ENCODE measurements around the gene CCDC47. TPM values are rescaled to one million over a fixed set of nuclear protein-coding genes. Genes with fewer than 3 reads are reported as not detected.

Gene CCDC47
- total RNA-seq, 1 donor from 2014 or later: 56.4 TPM

GRCh38 chr17:63766754-63767153 is 6.6 kb downstream of the CCDC47 start:
- Mint-ChIP-seq H3K4me3 (ENCODE audit: unreplicated experiment) (no peak overlapping the region), H3K27ac (ENCODE audit: unreplicated experiment) (peak overlapping the region; percentile 15), H3K36me3 (ENCODE audit: unreplicated experiment) (peaks cover 4% of the 10 kb centered on the region), H3K9me3 (ENCODE audit: unreplicated experiment) (no peaks in the 10 kb centered on the region), H3K27me3 (ENCODE audit: unreplicated experiment) (no peaks in the 10 kb centered on the region), H3K4me1 (ENCODE audit: low read depth, unreplicated experiment) (peaks cover 4% of the 10 kb centered on the region)
- DNase-seq: no peak
- TF ChIP-seq CTCF (IDR thresholded peaks at IDR 0.05; ENCODE audit: partially characterized antibody, unreplicated experiment): no peak

GRCh38 chr17:63764716-63765115 is 8.7 kb downstream of the CCDC47 start:
- DNase-seq: no peak
- H3K27me3 Mint-ChIP-seq (ENCODE audit: unreplicated experiment): no peaks in the 10 kb centered on the region
- TF ChIP-seq CTCF (IDR thresholded peaks at IDR 0.05; ENCODE audit: partially characterized antibody, unreplicated experiment): no peak
- H3K4me1 Mint-ChIP-seq (ENCODE audit: low read depth, unreplicated experiment): peaks cover 4% of the 10 kb centered on the region
- no peak overlapping the region for H3K4me3 Mint-ChIP-seq (ENCODE audit: unreplicated experiment)
- H3K36me3 Mint-ChIP-seq (ENCODE audit: unreplicated experiment): peaks cover 4% of the 10 kb centered on the region
- no peak overlapping the region for H3K27ac Mint-ChIP-seq (ENCODE audit: unreplicated experiment)
- H3K9me3 Mint-ChIP-seq (ENCODE audit: unreplicated experiment): no peaks in the 10 kb centered on the region

- H3K36me3 Mint-ChIP-seq (ENCODE audit: unreplicated experiment): peaks cover 4% of the 10 kb centered on the region
- H3K27me3 Mint-ChIP-seq (ENCODE audit: unreplicated experiment): no peaks in the 10 kb centered on the region
- H3K27ac Mint-ChIP-seq (ENCODE audit: unreplicated experiment): no peak overlapping the region
- H3K4me1 Mint-ChIP-seq (ENCODE audit: low read depth, unreplicated experiment): no peaks in the 10 kb centered on the region
- no peak for DNase-seq
- H3K4me3 Mint-ChIP-seq (ENCODE audit: unreplicated experiment): no peak overlapping the region
- no peak for TF ChIP-seq CTCF (IDR thresholded peaks at IDR 0.05; ENCODE audit: partially characterized antibody, unreplicated experiment)
- H3K9me3 Mint-ChIP-seq (ENCODE audit: unreplicated experiment): no peaks in the 10 kb centered on the region
Observed at GRCh38 chr17:63762161-63763078, 11.0 kb downstream of the CCDC47 start.

DNA sequence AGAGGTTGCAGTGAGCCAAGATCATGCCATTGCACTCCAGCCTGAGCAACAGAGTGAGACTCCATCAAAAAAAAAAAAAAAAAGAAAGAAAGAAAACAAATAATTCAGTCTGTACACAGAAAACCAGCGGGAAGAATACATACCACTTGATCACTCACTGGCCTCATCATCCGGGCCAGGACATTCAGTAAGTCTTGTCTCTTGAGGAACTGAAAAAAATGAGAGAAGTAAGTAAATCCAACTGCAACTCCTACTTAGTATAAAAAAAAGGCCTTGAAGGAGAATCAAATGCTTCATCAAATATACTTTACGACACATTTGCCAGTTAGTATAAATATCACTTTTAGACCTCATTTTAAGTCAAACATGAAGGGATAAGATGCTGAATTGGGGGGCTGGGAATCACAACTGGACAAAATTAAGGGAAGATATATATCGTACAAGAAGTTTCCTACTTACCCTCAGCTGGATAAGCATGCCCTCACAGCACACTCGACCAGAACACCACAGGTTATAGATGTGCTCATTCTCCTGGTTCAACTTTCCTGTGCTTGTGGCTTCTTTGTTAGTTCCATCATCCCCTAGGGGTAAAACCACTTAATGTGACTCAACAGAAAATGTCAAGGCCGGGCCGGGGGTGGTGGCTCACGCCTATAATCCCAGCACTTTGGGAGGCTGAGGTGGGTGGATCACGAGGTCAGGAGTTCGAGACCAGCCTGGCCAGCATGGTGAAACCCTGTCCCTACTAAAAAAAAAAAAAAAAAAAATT is 12.4 kb downstream of the CCDC47 start:
- H3K4me1 Mint-ChIP-seq (ENCODE audit: low read depth, unreplicated experiment): no peaks in the 10 kb centered on the region
- H3K9me3 Mint-ChIP-seq (ENCODE audit: unreplicated experiment): no peaks in the 10 kb centered on the region
- no peak for DNase-seq
- H3K27me3 Mint-ChIP-seq (ENCODE audit: unreplicated experiment): no peaks in the 10 kb centered on the region
- H3K36me3 Mint-ChIP-seq (ENCODE audit: unreplicated experiment): peaks cover 4% of the 10 kb centered on the region
- TF ChIP-seq CTCF (IDR thresholded peaks at IDR 0.05; ENCODE audit: partially characterized antibody, unreplicated experiment): no peak
- no peak overlapping the region for H3K4me3 Mint-ChIP-seq (ENCODE audit: unreplicated experiment)
- no peak overlapping the region for H3K27ac Mint-ChIP-seq (ENCODE audit: unreplicated experiment)
